Measurements from ENCODE around the gene PLA2R1.

- TF ChIP-seq CTCF (conservative IDR thresholded peaks at IDR 0.05; ENCODE audit: low read depth, low read length) (no peak), EZH2 (IDR thresholded peaks at IDR 0.05; ENCODE audit: low read length, unreplicated experiment) (no peak)
Observed at GRCh38 chr2:160014227-160014626, 48.2 kb downstream of the PLA2R1 start.

Measured in PC-3 (cell line).